Forelimb muscle (tissue), 1 donor: ENCODE data around the gene HCCS. TPM values are rescaled to one million over a fixed set of nuclear protein-coding genes. Genes with fewer than 3 reads are reported as not detected.

Experiments
- DNase-seq: peaks from one replicate; pipeline ENCODE4 v3.0.0-alpha.2; 2013; ENCODE audit warnings: low read depth
- polyA plus RNA-seq: library from polyadenylated mRNA; unstranded; fragments of 120-200 nt; gene quantifications from one replicate; pipeline ENCODE4 v1.2.1, GENCODE V29; 2013; ENCODE audit not compliant: insufficient read length

The HCCS gene
- polyA plus RNA-seq: 27.5 TPM

- DNase-seq: peak; percentile 48
These were observed at the start of gene HCCS for GRCh38 chrX:11111037-11111851. HCCS (plus strand) TSS chrX:11111332; CDS start chrX:11112061, 729 bp downstream.

GRCh38 chrX:11064276-11064675 is 46.9 kb upstream of the HCCS start:
- no peak for DNase-seq

GRCh38 chrX:11064851-11065600 is 46.1 kb upstream of the HCCS start:
- no peak for DNase-seq

GRCh38 chrX:11066812-11067211 is 44.3 kb upstream of the HCCS start:
- DNase-seq: no peak

GRCh38 chrX:11073381-11073780 is 37.8 kb upstream of the HCCS start:
- DNase-seq: no peak

GRCh38 chrX:11080741-11081305 is 30.3 kb upstream of the HCCS start:
- peak; percentile 64 for DNase-seq

- peak; percentile 72 for DNase-seq
These were observed 29.6 kb upstream of the HCCS start for GRCh38 chrX:11081511-11081910.

GRCh38 chrX:11085305-11085704 is 25.8 kb upstream of the HCCS start:
- no peak for DNase-seq

GRCh38 chrX:11089802-11090201 is 21.3 kb upstream of the HCCS start:
- no peak for DNase-seq

GRCh38 chrX:11097933-11098332 is 13.2 kb upstream of the HCCS start:
- DNase-seq: no peak

- DNase-seq: no peak
These were observed 11.7 kb upstream of the HCCS start for GRCh38 chrX:11099465-11099864.

- DNase-seq: peak; percentile 47
These were observed 10.7 kb upstream of the HCCS start for GRCh38 chrX:11100281-11101035.

GRCh38 chrX:11103006-11103405 is 8.1 kb upstream of the HCCS start:
- DNase-seq: no peak

GRCh38 chrX:11103751-11104150 is 7.4 kb upstream of the HCCS start:
- no peak for DNase-seq

- DNase-seq: no peak
These were observed 6.1 kb upstream of the HCCS start for GRCh38 chrX:11105080-11105479.

GRCh38 chrX:11108253-11108941 is 2.7 kb upstream of the HCCS start:
- DNase-seq: no peak

GRCh38 chrX:11109968-11110367 is 1.2 kb upstream of the HCCS start:
- DNase-seq: no peak

- no peak for DNase-seq
These were observed 815 bp downstream of the HCCS start for GRCh38 chrX:11111947-11112346.

GRCh38 chrX:11113731-11114130 is 2.6 kb downstream of the HCCS start:
- no peak for DNase-seq

- DNase-seq: no peak
These were observed 6.6 kb downstream of the HCCS start for GRCh38 chrX:11117745-11118144.

GRCh38 chrX:11119313-11119943 is 8.3 kb downstream of the HCCS start:
- DNase-seq: no peak
